ENCODE measurements around the gene TEX48.

- TF ChIP-seq POLR2A (IDR thresholded peaks at IDR 0.05) (no peak), EP300 (IDR thresholded peaks at IDR 0.05) (no peak), POLR2AphosphoS5 (IDR thresholded peaks at IDR 0.05) (no peak)
- TF ChIP-seq, protein P1, sequence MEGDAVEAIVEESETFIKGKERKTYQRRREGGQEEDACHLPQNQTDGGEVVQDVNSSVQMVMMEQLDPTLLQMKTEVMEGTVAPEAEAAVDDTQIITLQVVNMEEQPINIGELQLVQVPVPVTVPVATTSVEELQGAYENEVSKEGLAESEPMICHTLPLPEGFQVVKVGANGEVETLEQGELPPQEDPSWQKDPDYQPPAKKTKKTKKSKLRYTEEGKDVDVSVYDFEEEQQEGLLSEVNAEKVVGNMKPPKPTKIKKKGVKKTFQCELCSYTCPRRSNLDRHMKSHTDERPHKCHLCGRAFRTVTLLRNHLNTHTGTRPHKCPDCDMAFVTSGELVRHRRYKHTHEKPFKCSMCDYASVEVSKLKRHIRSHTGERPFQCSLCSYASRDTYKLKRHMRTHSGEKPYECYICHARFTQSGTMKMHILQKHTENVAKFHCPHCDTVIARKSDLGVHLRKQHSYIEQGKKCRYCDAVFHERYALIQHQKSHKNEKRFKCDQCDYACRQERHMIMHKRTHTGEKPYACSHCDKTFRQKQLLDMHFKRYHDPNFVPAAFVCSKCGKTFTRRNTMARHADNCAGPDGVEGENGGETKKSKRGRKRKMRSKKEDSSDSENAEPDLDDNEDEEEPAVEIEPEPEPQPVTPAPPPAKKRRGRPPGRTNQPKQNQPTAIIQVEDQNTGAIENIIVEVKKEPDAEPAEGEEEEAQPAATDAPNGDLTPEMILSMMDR (IDR thresholded peaks at IDR 0.05), result no peak
Observed at GRCh38 chr9:114666401-114666800, 15.6 kb downstream of the TEX48 start.
